Dermis blood vessel endothelial cell (primary cell): Measurements from ENCODE around the gene CSNK1G1. TPM values are rescaled to one million over a fixed set of nuclear protein-coding genes. Genes with fewer than 3 reads are reported as not detected.
"Not testable (repeated sequence)": the region's sequence is repeated elsewhere in the genome, so short reads cannot be mapped to it uniquely, and the experiment has no call there.

Source experiments
- DNase-seq: peaks from one replicate; pipeline ENCODE4 v3.0.0; 2010
- total RNA-seq: library from RNA; depleted of rRNA; stranded (reverse); fragments of >200 nt; gene quantifications from 2 replicates; pipeline ENCODE4 v1.2.3, GENCODE V29; 2014

Gene CSNK1G1
- total RNA-seq, 1 donor from 2014 or later, result 25.9 TPM

GRCh38 chr15:64235552-64235951, 120.4 kb downstream of the CSNK1G1 start:
- no peak for DNase-seq

DNA sequence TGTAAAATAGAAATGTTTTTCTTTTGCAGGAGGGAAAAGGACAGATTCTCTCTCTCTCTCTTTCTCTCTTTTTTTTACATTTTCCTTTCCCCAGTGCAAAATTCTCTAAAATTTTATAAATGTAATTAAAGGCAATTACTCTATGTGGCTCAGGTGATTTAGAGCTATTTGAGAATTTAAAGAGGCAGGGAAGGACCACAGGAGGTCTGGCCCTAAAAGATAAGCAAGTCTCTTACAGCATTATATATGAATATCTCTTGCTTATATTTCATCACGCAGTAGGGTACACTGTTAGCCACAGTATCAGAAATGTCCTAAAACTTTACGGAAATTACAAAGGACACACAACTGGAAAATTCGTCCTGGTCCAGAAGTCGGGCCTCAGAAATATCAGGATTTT, 122.7 kb downstream of the CSNK1G1 start:
- no peak for DNase-seq

- no peak for DNase-seq
Measured at GRCh38 chr15:64232400-64232799, 123.6 kb downstream of the CSNK1G1 start.

- DNase-seq, result no peak
Measured at GRCh38 chr15:64229129-64229724, 126.7 kb downstream of the CSNK1G1 start.

- no peak for DNase-seq
Measured at GRCh38 chr15:64225804-64226203, 130.2 kb downstream of the CSNK1G1 start.

DNA sequence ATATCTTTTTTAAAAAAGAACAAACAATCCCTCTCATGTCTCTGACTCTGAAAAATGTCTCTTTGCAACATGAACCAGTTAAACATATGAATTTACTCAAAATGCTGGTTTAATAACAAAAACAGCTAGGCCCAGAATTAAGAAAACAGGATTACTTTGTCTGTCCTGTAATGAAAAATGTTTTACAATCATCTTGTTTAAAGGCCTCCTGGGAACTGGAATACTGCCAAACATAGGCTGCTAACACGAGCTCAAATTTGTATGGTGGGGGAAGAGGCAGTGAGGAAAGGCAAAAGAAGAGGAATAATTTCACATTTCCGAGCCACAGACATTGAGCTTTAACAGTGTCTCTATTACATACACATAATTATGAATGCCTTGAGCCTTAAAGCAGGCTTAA, 131.5 kb downstream of the CSNK1G1 start:
- peak; percentile 67 for DNase-seq

DNA sequence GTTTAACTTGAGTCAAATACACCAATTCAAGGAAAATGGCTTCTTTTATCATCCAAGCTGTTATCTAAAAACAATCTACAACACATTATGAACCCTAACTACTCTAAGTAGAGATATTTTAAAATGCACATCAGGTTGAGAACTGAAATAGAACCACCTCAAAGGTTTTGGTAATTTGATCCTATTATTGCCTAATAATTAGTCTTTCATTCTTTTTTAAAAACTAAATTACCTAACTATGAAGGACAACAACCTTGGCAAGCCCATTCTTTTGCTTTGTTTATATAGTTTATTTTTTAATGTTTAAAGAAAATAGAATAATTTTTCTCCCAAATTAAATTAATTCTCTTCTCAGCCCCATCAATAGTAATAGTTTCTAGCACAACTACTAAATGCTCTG, 132.1 kb downstream of the CSNK1G1 start:
- DNase-seq, result no peak

DNA sequence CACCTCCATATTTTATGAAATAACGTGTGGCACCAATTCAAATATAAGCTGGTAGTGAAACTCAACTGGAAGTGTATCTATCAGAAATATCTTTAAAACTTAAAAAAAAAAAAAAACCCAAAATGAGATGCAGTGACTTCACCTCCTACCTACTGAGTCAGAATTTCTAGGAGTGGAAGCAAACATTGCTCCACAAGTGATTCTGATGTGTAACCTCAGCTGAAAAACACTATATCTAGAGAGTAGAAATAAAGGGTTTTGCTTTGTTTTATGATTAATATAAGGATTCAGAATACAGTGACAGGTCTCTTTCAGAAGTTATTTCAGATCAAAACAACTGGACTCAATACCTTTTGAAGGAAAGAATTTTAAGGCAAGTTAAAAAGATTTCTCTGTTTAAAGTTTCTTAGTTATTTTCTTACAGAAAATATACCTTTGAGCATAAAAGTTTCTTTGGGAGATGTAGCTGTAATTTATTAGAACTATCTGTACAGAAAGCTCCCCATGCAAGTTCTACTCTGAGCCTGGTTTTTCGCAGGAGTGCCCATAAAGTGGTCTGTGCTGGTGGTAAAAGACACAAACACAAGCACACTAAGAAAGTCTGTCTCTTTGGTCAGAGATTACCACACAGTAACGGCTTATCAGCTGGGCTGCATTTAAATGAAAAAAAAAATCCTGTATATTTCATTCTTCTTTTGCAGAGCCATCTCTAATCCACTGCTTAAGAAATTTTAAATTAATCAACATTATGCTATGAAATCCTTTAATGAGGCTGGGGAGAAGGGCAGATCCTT, 133.2 kb downstream of the CSNK1G1 start:
- DNase-seq, result no peak

DNA sequence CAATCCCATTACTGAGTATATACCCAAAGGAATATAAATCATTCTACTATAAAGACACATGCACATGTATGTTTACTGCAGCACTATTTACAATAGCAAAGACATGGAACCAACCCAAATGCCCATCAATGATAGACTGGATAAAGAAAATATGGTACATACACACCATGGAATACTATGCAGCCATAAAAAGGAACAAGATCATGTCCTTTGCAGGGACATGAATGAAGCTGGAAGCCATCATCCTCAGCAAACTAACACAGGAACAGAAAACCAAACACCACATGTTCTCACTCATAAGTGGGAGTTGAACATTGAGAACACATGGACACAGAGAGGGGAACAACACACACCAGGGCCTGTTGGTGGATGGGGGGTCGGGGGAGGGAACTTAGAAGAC, 134.1 kb downstream of the CSNK1G1 start:
- not testable (repeated sequence) for DNase-seq

DNA sequence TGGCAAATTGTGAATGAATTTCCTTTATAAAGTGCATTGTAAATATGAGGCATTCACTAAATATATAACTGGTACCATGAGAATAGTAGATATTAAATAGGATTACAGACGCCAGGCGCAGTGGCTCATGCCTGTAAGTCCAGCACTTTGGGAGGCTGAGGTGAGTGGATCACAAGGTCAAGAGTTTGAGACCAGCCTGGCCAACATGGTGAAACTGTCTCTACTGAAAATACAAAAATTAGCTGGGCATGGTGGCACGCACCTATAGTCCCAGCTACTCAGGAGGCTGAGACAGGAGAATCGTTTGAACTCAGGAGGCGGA, 138.6 kb downstream of the CSNK1G1 start:
- not testable (repeated sequence) for DNase-seq

DNA sequence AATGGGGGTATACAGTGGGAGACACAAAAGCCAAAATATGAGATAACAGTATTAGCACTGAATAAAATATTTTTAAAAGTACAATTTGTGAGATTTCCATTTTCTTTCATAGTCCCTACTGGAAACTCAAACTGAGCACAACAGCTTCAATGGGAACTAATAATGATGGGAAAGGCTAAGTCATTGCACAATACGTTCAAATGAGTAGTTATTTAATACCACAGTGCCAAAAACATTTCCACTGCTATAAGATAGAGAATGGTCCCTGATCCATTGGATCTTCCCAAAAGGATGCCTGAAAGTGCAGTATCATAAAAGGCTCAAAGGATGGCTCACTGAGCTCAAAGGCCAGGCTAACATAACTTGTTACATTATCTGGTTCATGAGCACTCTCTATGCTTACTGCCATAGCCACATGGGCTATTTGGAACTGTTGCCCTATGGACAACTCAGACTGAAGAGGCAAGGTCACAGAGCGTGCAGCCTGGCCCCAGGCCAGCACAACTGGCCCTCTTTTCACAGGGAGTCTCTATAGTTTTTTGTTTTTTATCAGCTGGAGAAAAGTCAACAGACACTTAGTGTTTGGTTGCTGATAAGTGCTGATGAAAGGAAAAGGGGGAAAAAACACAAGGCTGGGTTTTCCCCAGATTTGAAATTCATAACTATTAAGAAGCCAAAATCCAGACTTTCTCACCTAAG, 139.1 kb downstream of the CSNK1G1 start:
- DNase-seq, result peak; percentile 28

- DNase-seq, result no peak
Measured at GRCh38 chr15:64216196-64216595, 139.8 kb downstream of the CSNK1G1 start.

DNA sequence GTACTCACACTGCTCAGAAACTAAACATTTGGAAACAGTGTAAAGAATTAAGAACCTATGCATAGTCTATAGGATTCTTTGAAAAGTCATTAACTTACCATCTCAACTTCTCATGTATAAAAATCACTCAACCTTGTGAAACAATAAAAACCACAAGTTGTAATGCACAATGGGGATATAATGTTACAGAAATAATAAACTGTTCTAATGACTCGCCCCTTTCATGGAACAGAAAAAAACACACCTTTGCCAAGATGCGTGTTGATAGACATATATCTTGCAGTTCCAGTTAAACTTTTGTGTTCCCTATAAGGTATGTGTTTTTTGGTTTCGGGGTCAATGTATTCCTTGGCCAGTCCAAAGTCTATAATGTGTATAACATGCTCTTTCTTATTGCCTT, 142.3 kb downstream of the CSNK1G1 start:
- DNase-seq, result no peak

DNA sequence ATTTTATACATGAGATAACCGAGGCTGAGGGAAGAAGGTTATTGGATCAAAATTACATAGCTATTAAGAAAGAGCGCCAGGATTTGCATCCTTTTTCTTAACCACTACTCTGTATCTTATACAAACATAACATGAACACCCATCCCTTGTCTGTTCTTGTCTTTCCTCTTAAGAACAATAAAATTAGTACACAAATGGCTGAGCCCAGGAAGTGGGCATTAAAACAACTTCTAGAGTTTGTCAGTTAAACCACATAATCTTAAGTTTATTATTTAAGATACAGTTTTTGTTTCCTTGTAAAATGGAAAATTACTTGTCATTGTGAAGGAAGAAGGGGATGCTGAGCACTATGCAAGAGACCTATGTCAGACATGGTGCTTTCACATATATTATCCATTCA, 144.3 kb downstream of the CSNK1G1 start:
- DNase-seq, result no peak

GRCh38 chr15:64210371-64210770, 145.6 kb downstream of the CSNK1G1 start:
- no peak for DNase-seq

DNA sequence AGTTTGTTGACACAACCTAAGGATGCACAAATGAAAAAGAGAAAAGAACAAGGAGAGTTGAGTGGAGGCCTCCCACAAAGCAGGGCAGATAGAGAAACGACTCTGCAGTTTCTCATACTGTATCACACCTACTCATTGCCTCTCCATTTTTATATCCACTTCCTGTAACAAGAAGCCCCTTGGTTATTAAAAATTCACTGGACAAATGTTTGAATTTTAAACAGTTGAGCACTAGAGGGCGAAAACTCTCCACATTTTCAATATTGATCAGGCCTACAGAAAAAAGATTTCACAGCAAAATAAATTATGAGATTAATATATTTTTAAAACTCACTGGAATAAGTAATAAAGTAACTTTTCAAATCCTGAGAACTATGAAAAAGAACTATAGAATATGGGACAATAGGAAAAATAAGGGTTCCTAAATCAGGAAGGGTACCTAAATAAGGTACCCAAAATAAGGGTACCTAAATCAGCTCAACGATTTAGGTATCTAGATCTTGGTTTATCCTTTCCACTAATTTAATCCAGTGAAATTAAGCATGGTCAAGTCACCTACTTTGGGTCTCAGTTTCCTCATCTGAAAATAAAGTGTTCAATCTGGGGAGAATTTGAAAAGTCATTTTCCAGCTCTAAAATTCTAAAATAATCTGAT, 146.2 kb downstream of the CSNK1G1 start:
- DNase-seq, result peak; percentile 71

DNA sequence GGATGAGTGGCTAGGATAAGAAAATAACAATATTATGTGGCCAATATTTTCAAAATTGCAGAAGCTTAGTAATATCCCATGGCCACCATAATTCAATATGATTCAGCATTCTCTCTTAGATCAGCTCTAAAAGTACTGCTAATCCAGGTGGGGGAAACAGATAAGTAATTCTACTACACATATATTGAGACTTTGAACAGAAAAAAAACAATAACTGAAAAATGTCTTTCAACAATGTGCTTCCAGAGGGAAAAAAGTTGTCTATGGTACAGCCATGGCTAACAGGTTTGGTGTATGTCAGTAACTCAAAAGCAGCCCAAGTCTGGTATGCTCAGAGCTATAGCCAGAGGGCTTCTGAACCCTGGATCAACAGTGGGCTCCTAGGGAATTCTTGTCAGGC, 150.8 kb downstream of the CSNK1G1 start:
- DNase-seq, result no peak

GRCh38 chr15:64197425-64197824, 158.5 kb downstream of the CSNK1G1 start:
- no peak for DNase-seq

DNA sequence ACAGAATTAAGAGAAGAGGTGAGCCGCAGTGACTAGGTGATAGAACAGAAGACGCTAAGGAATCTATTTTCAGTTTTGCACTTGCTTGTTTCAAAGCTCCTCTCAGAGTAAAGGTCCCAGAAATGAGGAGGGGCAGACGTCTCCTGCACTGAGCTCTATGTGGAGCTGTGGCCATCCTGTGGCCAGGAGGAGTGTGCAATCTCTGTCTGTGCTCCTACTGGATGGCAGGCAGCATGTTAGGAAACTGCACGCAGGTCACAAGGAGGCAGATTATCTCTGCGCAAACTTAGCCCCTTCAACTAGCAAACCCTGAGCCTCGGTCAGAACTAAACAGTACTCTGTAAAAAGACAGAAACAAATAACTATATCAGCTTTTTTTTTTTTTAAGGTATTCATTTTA, 162.0 kb downstream of the CSNK1G1 start:
- no peak for DNase-seq

GRCh38 chr15:64191971-64192830, 163.8 kb downstream of the CSNK1G1 start:
- no peak for DNase-seq

DNA sequence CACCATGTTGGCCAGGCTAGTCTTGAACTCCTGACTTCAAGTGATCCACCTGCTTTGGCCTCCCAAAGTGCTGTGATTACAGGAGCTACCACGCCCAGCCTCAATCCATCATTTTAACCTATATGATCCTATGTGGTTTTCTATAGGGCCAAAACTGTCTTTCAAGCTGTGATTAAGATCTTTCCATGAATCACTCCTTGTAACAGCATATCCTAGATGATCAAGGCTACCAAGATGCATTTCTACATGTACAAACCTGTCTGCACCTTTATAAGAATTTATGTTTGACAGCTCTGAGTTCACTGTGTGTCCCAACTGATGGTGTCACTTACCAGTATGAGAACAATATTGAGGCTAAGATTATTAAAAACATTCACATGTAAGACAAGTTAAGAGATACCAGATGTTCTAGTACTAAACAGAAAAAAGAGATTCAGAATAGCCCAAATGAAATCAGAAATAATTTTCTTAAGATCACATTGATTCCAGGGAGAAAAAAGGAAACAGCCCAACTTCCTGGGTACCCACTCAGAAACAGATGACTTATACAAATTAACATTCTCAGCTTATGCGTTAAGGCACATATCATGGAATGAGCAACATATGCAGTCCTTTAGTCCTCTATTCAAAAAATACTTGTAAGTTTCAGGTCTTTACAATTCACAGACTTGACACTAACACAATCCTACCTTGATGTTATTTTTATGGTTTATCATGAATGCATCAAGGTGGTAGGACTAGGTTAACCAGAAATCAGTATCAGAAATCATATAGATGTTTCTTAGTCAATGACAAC, 168.4 kb downstream of the CSNK1G1 start:
- no peak for DNase-seq
